K562 (cell line): ENCODE measurements around the gene HLF. TPM values are rescaled to one million over a fixed set of nuclear protein-coding genes. Genes with fewer than 3 reads are reported as not detected.

ENCODE experiments used
- ATAC-seq: fragments of 200-7000 bp; cut with Tn5 transposase; 3 replicates; pipeline ENCODE4 v1.9.1; 2020; ENCODE audit warnings: moderate library complexity
- BruUV-seq: library from RNA; stranded (reverse); fragments of 400-500 nt; replicated peaks from 2 replicates; lab custom pipeline; 2021; lab: Mats Ljungman, UMichigan
- CTCF ChIA-PET: fragments of 300-600 bp; formaldehyde crosslinking; extraction: SDS; loops from one replicate; lab custom pipeline; 2021; ENCODE audit warnings: low intra/inter-chr PET ratio; lab: Yijun Ruan, JAX
- POLR2A ChIA-PET: fragments of 300-600, 350-650 bp; sonication (Branson Sonifier 250); formaldehyde crosslinking; extraction: SDS; loops from one replicate; lab custom pipeline; 2021; ENCODE audit warnings: antibody characterized with exemption, inconsistent platforms; lab: Yijun Ruan, JAX
- DNase-seq, 4 experiments: peaks; one replicate each; pipeline versions ENCODE4 v3.0.0 to v3.0.0-alpha.2; 2011 to 2018; ENCODE audit warnings: low spot score in 3 of 4, mixed read lengths in 3 of 4; ENCODE audit errors: extremely low read depth in 1 of 4
- FAIRE-seq: peaks from 2 replicates; lab custom pipeline; 2011; peaks lifted over from hg19 to GRCh38; lab: Jason Lieb, UNC
- H2AFZ ChIP-seq: 2 replicates; pipeline ENCODE4 v1.6.0; 2011; ENCODE audit warnings: low read depth, low read length, control low read depth, inconsistent platforms
- H3K27ac ChIP-seq: fragments of 200-600 bp; 3 replicates; pipeline ENCODE4 v1.8.0; 2011; ENCODE audit warnings: low read depth, mild to moderate bottlenecking, control low read depth, inconsistent platforms, low read length, moderate library complexity, mixed read lengths; ENCODE audit errors: extremely low read depth
- H3K27me3 ChIP-seq, 2 experiments: fragments of 300-600 bp in 1 of 2; 2 replicates in 1 of 2; 3 replicates in 1 of 2; pipeline versions ENCODE4 v1.6.0 to v1.8.0; 2011; ENCODE audit warnings: inconsistent platforms in 2 of 2, low read length in 2 of 2, mild to moderate bottlenecking in 1 of 2, mixed read lengths in 1 of 2, moderate library complexity in 1 of 2; ENCODE audit not compliant: control insufficient read depth in 2 of 2, insufficient read depth in 2 of 2
- H3K36me3 ChIP-seq: fragments of 300-600 bp; 3 replicates; pipeline ENCODE4 v1.8.0; 2011; ENCODE audit warnings: mild to moderate bottlenecking, low read length, inconsistent platforms; ENCODE audit not compliant: control insufficient read depth, insufficient read depth
- H3K4me1 ChIP-seq, 2 experiments: fragments of 200-600 bp in 1 of 2; replicated peaks in 1 of 2; 2 replicates in 1 of 2; 3 replicates in 1 of 2; pipeline versions ENCODE4 v1.5.1 to v1.8.0; 2011; ENCODE audit warnings: inconsistent platforms in 2 of 2, low read length in 2 of 2, mild to moderate bottlenecking in 1 of 2, mixed read lengths in 1 of 2, moderate library complexity in 1 of 2; ENCODE audit not compliant: control insufficient read depth in 2 of 2, insufficient read depth in 2 of 2
- H3K4me2 ChIP-seq: 2 replicates; pipeline ENCODE4 v1.6.1; 2011; ENCODE audit warnings: low read length, control low read depth, inconsistent platforms, mixed read lengths; ENCODE audit not compliant: insufficient read depth
- H3K4me3 ChIP-seq: fragments of 200-600 bp; sonication (generic), shearing (Covaris generic); 2 replicates; pipeline ENCODE4 v1.5.1; 2016; ENCODE audit warnings: control low read depth, inconsistent platforms
- H3K79me2 ChIP-seq: fragments of 200-600 bp; 3 replicates; pipeline ENCODE4 v1.8.0; 2011; ENCODE audit warnings: low read length, inconsistent platforms; ENCODE audit not compliant: control insufficient read depth, insufficient read depth
- H3K9ac ChIP-seq, 2 experiments: 2 replicates each; pipeline versions ENCODE4 v1.6.0 to v1.6.1; 2011; ENCODE audit warnings: low read depth in 2 of 2, low read length in 2 of 2, control low read depth in 1 of 2, inconsistent platforms in 1 of 2, mild to moderate bottlenecking in 1 of 2, mixed read lengths in 1 of 2; ENCODE audit not compliant: insufficient read depth in 1 of 2
- H3K9me1 ChIP-seq: one replicate; pipeline ENCODE4 v1.6.0; 2011; ENCODE audit warnings: inconsistent platforms, mild to moderate bottlenecking, low read length, moderate library complexity; ENCODE audit not compliant: control insufficient read depth, insufficient read depth
- H3K9me3 ChIP-seq: replicated peaks from 2 replicates; pipeline ENCODE4 v1.5.1; 2011; ENCODE audit warnings: low read depth, low read length, inconsistent platforms; ENCODE audit not compliant: control insufficient read depth, insufficient read depth
- H4K20me1 ChIP-seq: replicated peaks from 2 replicates; pipeline ENCODE4 v1.6.1; 2011; ENCODE audit warnings: low read length, inconsistent platforms, mixed read lengths; ENCODE audit not compliant: control insufficient read depth, insufficient read depth
- BCL6 ChIP-seq: fragments of 250-450 bp; sonication (Bioruptor Pico); IDR thresholded peaks from 2 replicates; pipeline ENCODE4 v1.4.0; 2020
- ELF4 ChIP-seq: fragments of 450-650 bp; formaldehyde crosslinking; IDR thresholded peaks from 2 replicates; pipeline ENCODE4 v1.4.0; 2022; ENCODE audit warnings: missing genetic modification characterization
- PURB ChIP-seq: sonication (generic); formaldehyde crosslinking; IDR thresholded peaks from 2 replicates; pipeline ENCODE4 v1.9.0; 2021; ENCODE audit warnings: low read depth, mild to moderate bottlenecking, missing genetic modification reagents
- RBM25 ChIP-seq: fragments of 200-400 bp; formaldehyde crosslinking; IDR thresholded peaks from 2 replicates; pipeline ENCODE4 v1.6.1; 2018; ENCODE audit warnings: low read length, low read depth, moderate library complexity; ENCODE audit not compliant: severe bottlenecking
- ZNF444 ChIP-seq: fragments of 250-450 bp; sonication (Bioruptor Pico); IDR thresholded peaks from 2 replicates; pipeline ENCODE4 v1.4.0; 2020; ENCODE audit warnings: mild to moderate bottlenecking, moderate library complexity
- WGBS: fragments of 100-300 bp; shearing (Covaris generic); methylation state at CpG from one replicate; pipeline ENCODE4 v1.1.6; 2016; ENCODE audit warnings: low coverage, mixed read lengths; ENCODE audit not compliant: insufficient coverage; ENCODE audit errors: missing lambda C conversion rate; 5-methylcytosine and 5-hydroxymethylcytosine counted together
- in situ Hi-C: fragments of 300-500 bp; cut with MboI; formaldehyde crosslinking; loops from 4 replicates; pipeline ENCODE4 v1.15.0; 2018; ENCODE audit warnings: inconsistent platforms, mixed read lengths
- intact Hi-C: fragments of 100-400 bp; cut with micrococcal nuclease; formaldehyde crosslinking; loops from 2 replicates; pipeline ENCODE4 v1.14.2; 2022
- polyA plus RNA-seq, 8 experiments: library from polyadenylated mRNA; depleted of rRNA in 4 of 8; stranded (reverse) in 5 of 8; unstranded in 3 of 8; fragments of >200 nt; fragmentation: Nextera tagmentation in 2 of 8; fragmentation: Illumina TruSeq in 1 of 8; extraction: Ambion mirVana in 2 of 8; extraction: Trizol in 1 of 8; gene quantifications; 2 replicates each; pipeline versions ENCODE4 v1.2.1 to v1.2.3, GENCODE V29; 2011 to 2014; ENCODE audit warnings: inconsistent platforms in 1 of 8, missing spikeins in 1 of 8
- total RNA-seq, 7 experiments: library from RNA; depleted of rRNA in 6 of 7; stranded (reverse); fragments of >200 nt in 6 of 7; fragmentation: Illumina TruSeq in 2 of 7; extraction: Trizol in 2 of 7; gene quantifications; 2 replicates each; pipeline versions ENCODE4 v1.2.1 to v1.2.3, GENCODE V29; 2011 to 2021; ENCODE audit warnings: low replicate concordance in 1 of 7

The HLF gene
- total and polyA plus RNA-seq, 9 of the 15 experiments (the other 6 are each of a cell fraction or from before 2014, with no cell fraction given), result 0.03 to 0.24 (median 0.09) TPM

- Histone ChIP-seq H3K27me3 (no peaks in the 10 kb centered on the region), H3K79me2 (no peaks in the 10 kb centered on the region), H3K9me1 (no peaks in the 10 kb centered on the region), H3K36me3 (no peaks in the 10 kb centered on the region), H3K4me3 (no peak overlapping the region), H3K9ac (no peak overlapping the region), H3K9me3 (no peaks in the 10 kb centered on the region), H4K20me1 (no peaks in the 10 kb centered on the region)
- WGBS, result 13% methylated on average over 8 of the region's 8 CpGs
- ATAC-seq, result no peak
- intact Hi-C loops (no loop called here), in situ Hi-C loops (no loop called here)
- CTCF ChIA-PET, result no interaction called here
- TF ChIP-seq PURB (CRISPR knock-in tag), result no peak
- no peak for TF ChIP-seq BCL6 (CRISPR knock-in tag)
- TF ChIP-seq ZNF444 (CRISPR knock-in tag), result no peak
- TF ChIP-seq ELF4, result no peak
- no peak for TF ChIP-seq RBM25
- TF ChIP-seq, all 486 proteins: peak for 0
- DNase-seq (no peak), FAIRE-seq (no peak)
- H2AFZ ChIP-seq, result no peak overlapping the region
- POLR2A ChIA-PET, result interaction anchor here (0.8 to 1.6 kb wide), 2 partner anchors 10 to 119 kb away, joined by 3 read pairs; no protein-coding TSS in a partner anchor
- H3K27ac ChIP-seq, result no peak overlapping the region
- no peaks in the 10 kb centered on the region for H3K4me1 ChIP-seq
- no peak overlapping the region for H3K4me2 ChIP-seq
- no TSS peak for BruUV-seq
Observed at GRCh38 chr17:55314061-55314783, 49.5 kb downstream of the HLF start.
